Fibroblast of gingiva (primary cell): ENCODE results near the gene POLD1.

ENCODE experiments used
- DNase-seq: peaks from one replicate; pipeline ENCODE4 v3.0.0-alpha.2; 2011; ENCODE audit warnings: low read depth

The POLD1 gene

GRCh38 chr19:50466706-50467039 lies 82.5 kb downstream of the POLD1 start:
- DNase-seq: no peak

DNA sequence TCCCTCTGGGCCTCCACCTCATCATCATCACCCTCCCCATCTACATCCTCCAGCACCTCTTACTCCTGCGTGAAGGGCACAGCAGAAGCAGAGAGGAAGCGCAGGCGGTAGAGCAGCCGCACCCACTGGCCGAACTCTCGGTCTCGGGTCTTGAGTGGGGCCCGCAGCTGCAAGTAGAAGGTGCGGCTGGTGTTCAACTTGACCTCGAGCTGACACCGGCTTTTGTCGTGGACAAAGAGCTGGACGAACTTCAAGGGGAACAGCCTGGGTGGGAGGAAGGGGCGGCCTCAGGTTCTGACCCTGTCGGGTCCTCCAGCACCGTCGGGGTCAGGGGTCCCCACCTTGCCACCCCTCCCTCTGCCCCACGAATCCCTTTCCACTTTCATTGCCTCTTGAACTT lies 83.4 kb downstream of the POLD1 start:
- DNase-seq: no peak
